ENCODE measurements around the gene HLTF. TPM values are rescaled to one million over a fixed set of nuclear protein-coding genes. Genes with fewer than 3 reads are reported as not detected.

HLTF gene
- total RNA-seq, 1 experiment from 2014 or later: 73.4 TPM

DNA sequence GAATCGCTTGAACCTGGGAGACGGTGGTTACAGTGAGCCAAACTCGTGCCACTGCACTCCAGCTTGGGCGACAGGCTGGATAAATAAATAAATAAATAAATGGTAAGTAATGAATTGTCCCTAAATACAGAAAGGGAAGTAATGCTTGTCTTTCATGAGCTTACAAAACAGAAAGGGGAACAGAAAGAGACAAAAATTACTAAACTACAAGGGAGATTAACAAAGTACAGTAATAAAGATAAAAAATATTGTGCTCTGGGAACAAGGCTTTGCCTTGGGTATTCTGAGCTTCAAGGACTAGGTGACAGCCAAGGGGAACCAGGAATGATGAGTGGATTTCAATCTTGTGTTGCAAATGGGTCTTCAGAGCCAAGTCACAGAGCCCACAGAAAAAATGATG is 9.2 kb upstream of the HLTF start:
- H3K9me3 ChIP-seq (ENCODE audit: control insufficient read depth in 1 of 2, insufficient read depth in 1 of 2, low read depth in 1 of 2, low read length in 2 of 2): no peaks in the 10 kb centered on the region
- H3K9ac ChIP-seq (ENCODE audit: low read length): no peak overlapping the region
- no peak overlapping the region for H2AFZ ChIP-seq (ENCODE audit: low read depth, low read length, poor library complexity, severe bottlenecking)
- POLR2A ChIA-PET: no interaction called here
- no peak overlapping the region for H3K27ac ChIP-seq (ENCODE audit: low read depth, low read length)
- TF ChIP-seq, protein P1, sequence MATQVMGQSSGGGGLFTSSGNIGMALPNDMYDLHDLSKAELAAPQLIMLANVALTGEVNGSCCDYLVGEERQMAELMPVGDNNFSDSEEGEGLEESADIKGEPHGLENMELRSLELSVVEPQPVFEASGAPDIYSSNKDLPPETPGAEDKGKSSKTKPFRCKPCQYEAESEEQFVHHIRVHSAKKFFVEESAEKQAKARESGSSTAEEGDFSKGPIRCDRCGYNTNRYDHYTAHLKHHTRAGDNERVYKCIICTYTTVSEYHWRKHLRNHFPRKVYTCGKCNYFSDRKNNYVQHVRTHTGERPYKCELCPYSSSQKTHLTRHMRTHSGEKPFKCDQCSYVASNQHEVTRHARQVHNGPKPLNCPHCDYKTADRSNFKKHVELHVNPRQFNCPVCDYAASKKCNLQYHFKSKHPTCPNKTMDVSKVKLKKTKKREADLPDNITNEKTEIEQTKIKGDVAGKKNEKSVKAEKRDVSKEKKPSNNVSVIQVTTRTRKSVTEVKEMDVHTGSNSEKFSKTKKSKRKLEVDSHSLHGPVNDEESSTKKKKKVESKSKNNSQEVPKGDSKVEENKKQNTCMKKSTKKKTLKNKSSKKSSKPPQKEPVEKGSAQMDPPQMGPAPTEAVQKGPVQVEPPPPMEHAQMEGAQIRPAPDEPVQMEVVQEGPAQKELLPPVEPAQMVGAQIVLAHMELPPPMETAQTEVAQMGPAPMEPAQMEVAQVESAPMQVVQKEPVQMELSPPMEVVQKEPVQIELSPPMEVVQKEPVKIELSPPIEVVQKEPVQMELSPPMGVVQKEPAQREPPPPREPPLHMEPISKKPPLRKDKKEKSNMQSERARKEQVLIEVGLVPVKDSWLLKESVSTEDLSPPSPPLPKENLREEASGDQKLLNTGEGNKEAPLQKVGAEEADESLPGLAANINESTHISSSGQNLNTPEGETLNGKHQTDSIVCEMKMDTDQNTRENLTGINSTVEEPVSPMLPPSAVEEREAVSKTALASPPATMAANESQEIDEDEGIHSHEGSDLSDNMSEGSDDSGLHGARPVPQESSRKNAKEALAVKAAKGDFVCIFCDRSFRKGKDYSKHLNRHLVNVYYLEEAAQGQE (IDR thresholded peaks at IDR 0.05; ENCODE audit: low read depth): no peak
- TF ChIP-seq SIN3A (IDR thresholded peaks at IDR 0.05; ENCODE audit: low read depth): no peak
- no peaks in the 10 kb centered on the region for H3K36me3 ChIP-seq (ENCODE audit: control insufficient read depth in 1 of 2, insufficient read depth in 2 of 2, low read length in 2 of 2)
- CTCF ChIA-PET: no interaction called here
- intact Hi-C loops (cut with micrococcal nuclease): no loop called here
- H3K27me3 ChIP-seq (ENCODE audit: insufficient read depth, low read length): no peaks in the 10 kb centered on the region
- BruUV-seq (replicated peaks): no TSS peak
- no peaks in the 10 kb centered on the region for H4K20me1 ChIP-seq (ENCODE audit: insufficient read depth)
- no peak for DNase-seq (ENCODE audit: low read depth, low spot score)
- H3K9me2 ChIP-seq (ENCODE audit: insufficient read depth): no peaks in the 10 kb centered on the region
- H3K4me3 ChIP-seq (replicated peaks in 1 of 2; ENCODE audit: low read depth in 1 of 2, low read length in 2 of 2): no peak overlapping the region
- no peaks in the 10 kb centered on the region for H3K4me1 ChIP-seq (ENCODE audit: control insufficient read depth in 1 of 2, insufficient read depth in 2 of 2, low read length in 2 of 2)
- ATAC-seq: no peak
- RAD21 ChIA-PET (ENCODE audit: low non-redundant PET in 1 of 2, low total read pairs in 2 of 2, uncharacterized antibody in 2 of 2, unreplicated experiment in 2 of 2): no interaction called here
- H3K4me2 ChIP-seq (ENCODE audit: low read length): no peak overlapping the region
- H3K79me2 ChIP-seq (ENCODE audit: insufficient read depth, low read length): no peaks in the 10 kb centered on the region

DNA sequence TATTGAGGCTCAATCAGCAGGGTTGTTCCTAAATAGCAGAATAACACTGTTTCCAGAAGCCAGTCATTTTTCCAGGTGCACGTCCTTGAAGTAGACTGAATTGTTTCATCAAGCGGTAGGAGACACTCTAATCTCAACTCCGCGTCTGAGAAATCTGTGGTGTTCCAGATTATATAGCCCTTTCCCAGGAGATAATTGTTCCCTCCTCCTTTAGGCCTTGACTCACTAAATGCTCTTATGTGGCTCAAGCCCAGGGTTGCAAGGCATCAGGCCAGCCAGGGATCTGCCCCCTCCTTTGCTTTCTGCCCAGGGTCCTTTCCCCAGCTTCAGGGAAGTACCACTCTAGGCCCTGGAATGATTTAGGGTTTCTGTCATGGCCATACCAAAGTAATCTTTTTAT is 5.7 kb upstream of the HLTF start:
- no peaks in the 10 kb centered on the region for H3K4me1 ChIP-seq (ENCODE audit: control insufficient read depth in 1 of 2, insufficient read depth in 2 of 2, low read length in 2 of 2)
- H2AFZ ChIP-seq (ENCODE audit: low read depth, low read length, poor library complexity, severe bottlenecking): no peak overlapping the region
- H3K9me2 ChIP-seq (ENCODE audit: insufficient read depth): no peaks in the 10 kb centered on the region
- H3K9ac ChIP-seq (ENCODE audit: low read length): no peak overlapping the region
- TF ChIP-seq JUND (IDR thresholded peaks at IDR 0.05) (no peak), POLR2AphosphoS5 (IDR thresholded peaks at IDR 0.05; ENCODE audit: low read depth, low read length) (no peak), FOSL1 (IDR thresholded peaks at IDR 0.05; ENCODE audit: low read depth) (no peak), TCF7L2 (IDR thresholded peaks at IDR 0.05; ENCODE audit: borderline replicate concordance, extremely low read depth, insufficient read depth, insufficient read length) (no peak), SRF (IDR thresholded peaks at IDR 0.05; ENCODE audit: low read depth) (no peak)
- TF ChIP-seq, protein P2, sequence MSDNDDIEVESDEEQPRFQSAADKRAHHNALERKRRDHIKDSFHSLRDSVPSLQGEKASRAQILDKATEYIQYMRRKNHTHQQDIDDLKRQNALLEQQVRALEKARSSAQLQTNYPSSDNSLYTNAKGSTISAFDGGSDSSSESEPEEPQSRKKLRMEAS (IDR thresholded peaks at IDR 0.05): no peak
- TF ChIP-seq, protein P3, sequence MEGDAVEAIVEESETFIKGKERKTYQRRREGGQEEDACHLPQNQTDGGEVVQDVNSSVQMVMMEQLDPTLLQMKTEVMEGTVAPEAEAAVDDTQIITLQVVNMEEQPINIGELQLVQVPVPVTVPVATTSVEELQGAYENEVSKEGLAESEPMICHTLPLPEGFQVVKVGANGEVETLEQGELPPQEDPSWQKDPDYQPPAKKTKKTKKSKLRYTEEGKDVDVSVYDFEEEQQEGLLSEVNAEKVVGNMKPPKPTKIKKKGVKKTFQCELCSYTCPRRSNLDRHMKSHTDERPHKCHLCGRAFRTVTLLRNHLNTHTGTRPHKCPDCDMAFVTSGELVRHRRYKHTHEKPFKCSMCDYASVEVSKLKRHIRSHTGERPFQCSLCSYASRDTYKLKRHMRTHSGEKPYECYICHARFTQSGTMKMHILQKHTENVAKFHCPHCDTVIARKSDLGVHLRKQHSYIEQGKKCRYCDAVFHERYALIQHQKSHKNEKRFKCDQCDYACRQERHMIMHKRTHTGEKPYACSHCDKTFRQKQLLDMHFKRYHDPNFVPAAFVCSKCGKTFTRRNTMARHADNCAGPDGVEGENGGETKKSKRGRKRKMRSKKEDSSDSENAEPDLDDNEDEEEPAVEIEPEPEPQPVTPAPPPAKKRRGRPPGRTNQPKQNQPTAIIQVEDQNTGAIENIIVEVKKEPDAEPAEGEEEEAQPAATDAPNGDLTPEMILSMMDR (IDR thresholded peaks at IDR 0.05 in 2 of 3, conservative IDR thresholded peaks at IDR 0.05 in 1 of 3; ENCODE audit: borderline replicate concordance in 1 of 3, insufficient read depth in 1 of 3, low read depth in 2 of 3, low read length in 2 of 3): no peak
- no peak overlapping the region for H3K27ac ChIP-seq (ENCODE audit: low read depth, low read length)
- CTCF ChIA-PET: no interaction called here
- no peak for DNase-seq (ENCODE audit: low read depth, low spot score)
- H3K4me2 ChIP-seq (ENCODE audit: low read length): no peak overlapping the region
- H3K36me3 ChIP-seq (ENCODE audit: control insufficient read depth in 1 of 2, insufficient read depth in 2 of 2, low read length in 2 of 2): no peaks in the 10 kb centered on the region
- no peak overlapping the region for H3K4me3 ChIP-seq (replicated peaks in 1 of 2; ENCODE audit: low read depth in 1 of 2, low read length in 2 of 2)
- no peaks in the 10 kb centered on the region for H4K20me1 ChIP-seq (ENCODE audit: insufficient read depth)
- H3K9me3 ChIP-seq (ENCODE audit: control insufficient read depth in 1 of 2, insufficient read depth in 1 of 2, low read depth in 1 of 2, low read length in 2 of 2): no peaks in the 10 kb centered on the region
- RAD21 ChIA-PET (ENCODE audit: low non-redundant PET in 1 of 2, low total read pairs in 2 of 2, uncharacterized antibody in 2 of 2, unreplicated experiment in 2 of 2): no interaction called here
- no peaks in the 10 kb centered on the region for H3K79me2 ChIP-seq (ENCODE audit: insufficient read depth, low read length)
- POLR2A ChIA-PET: no interaction called here
- ATAC-seq: no peak
- no peaks in the 10 kb centered on the region for H3K27me3 ChIP-seq (ENCODE audit: insufficient read depth, low read length)
- intact Hi-C loops (cut with micrococcal nuclease): no loop called here
- no TSS peak for BruUV-seq (replicated peaks)

Data from HCT116 (cell line).